Kidney (tissue), 14 donors: ENCODE measurements around the gene HOMER2. TPM values are rescaled to one million over a fixed set of nuclear protein-coding genes. Genes with fewer than 3 reads are reported as not detected.
"Not testable (repeated sequence)": the region's sequence is repeated elsewhere in the genome, so short reads cannot be mapped to it uniquely, and the experiment has no call there.

Experiments
- DNase-seq, 5 donors: peaks; one replicate each; pipeline ENCODE4 v3.0.0-alpha.2; 2013 to 2020
- FAIRE-seq: peaks from 2 replicates; lab custom pipeline; 2012; peaks lifted over from hg19 to GRCh38; lab: Jason Lieb, UNC
- H3K27ac ChIP-seq, 2 donors: one replicate each; pipeline ENCODE4 v1.7.0; 2013; ENCODE audit warnings: low read depth in 2 of 2, low read length in 2 of 2, inconsistent platforms in 1 of 2
- H3K27me3 ChIP-seq: one replicate; pipeline ENCODE4 v1.7.1; 2013; ENCODE audit warnings: low read length, inconsistent platforms; ENCODE audit not compliant: control insufficient read depth, insufficient read depth
- H3K36me3 ChIP-seq, 3 donors: one replicate each; pipeline versions ENCODE4 v1.7.0 to v1.7.1; 2013; ENCODE audit warnings: low read length in 3 of 3, control low read depth in 1 of 3, inconsistent platforms in 1 of 3; ENCODE audit not compliant: insufficient read depth in 3 of 3, control insufficient read depth in 2 of 3
- H3K4me1 ChIP-seq, 3 donors: one replicate each; pipeline versions ENCODE4 v1.7.0 to v1.7.1; 2013; ENCODE audit warnings: low read length in 3 of 3, inconsistent platforms in 1 of 3, low read depth in 1 of 3; ENCODE audit not compliant: control insufficient read depth in 2 of 3, insufficient read depth in 2 of 3
- H3K4me3 ChIP-seq, 3 donors: one replicate each; pipeline versions ENCODE4 v1.7.0 to v1.8.1; 2013; ENCODE audit warnings: low read length in 3 of 3, control low read depth in 1 of 3, inconsistent platforms in 1 of 3
- H3K9ac ChIP-seq, 3 donors: one replicate each; pipeline versions ENCODE4 v1.7.0 to v1.7.1; 2013; ENCODE audit warnings: low read length in 3 of 3, control low read depth in 1 of 3, inconsistent platforms in 1 of 3
- H3K9me3 ChIP-seq, 3 donors: one replicate each; pipeline versions ENCODE4 v1.7.0 to v1.7.1; 2013; ENCODE audit warnings: low read length in 3 of 3, control low read depth in 1 of 3, inconsistent platforms in 1 of 3; ENCODE audit not compliant: control insufficient read depth in 2 of 3, insufficient read depth in 1 of 3
- intact Hi-C: fragments of 100-400 bp; cut with DNase I; formaldehyde crosslinking; loops from one replicate; pipeline ENCODE4 v1.11.1; 2022
- polyA plus RNA-seq: library from polyadenylated mRNA; stranded (reverse); fragments of 350-450 nt; fragmentation: Illumina TruSeq; extraction: RNeasy Lipid Tissue Mini Kit (QIAGEN cat#74804); gene quantifications from one replicate; pipeline ENCODE4 v1.2.3, GENCODE V29; 2014; ENCODE audit warnings: low read depth, low replicate concordance; ENCODE audit not compliant: insufficient read depth
- total RNA-seq: library from RNA; stranded (reverse); fragmentation: NEBNext Ultra II Directional; extraction: Animal tissue kit (Norgen Biotek cat#: 25700); gene quantifications from one replicate; pipeline ENCODE4 v1.2.1, GENCODE V29; 2021
- TF ChIP-seq, protein P1 (sequence below): IDR thresholded peaks from 3 replicates; pipeline ENCODE4 v1.5.1; 2012; ENCODE audit warnings: mild to moderate bottlenecking, moderate library complexity, borderline replicate concordance; ENCODE audit not compliant: insufficient read depth; ENCODE audit errors: extremely low read depth
- donor health status: control.
- donor health status: control.
- donor health status: control.
- donor health status: control.
- donor health status: control.
- donor health status: DM: yes; HTN: yes; CAD: no.
- donor health status: Normal renal cell carcinoma (clear cell type).

Gene HOMER2
- total and polyA plus RNA-seq, 2 donors from 2014 or later, result 4.6 to 35.8 TPM

DNA sequence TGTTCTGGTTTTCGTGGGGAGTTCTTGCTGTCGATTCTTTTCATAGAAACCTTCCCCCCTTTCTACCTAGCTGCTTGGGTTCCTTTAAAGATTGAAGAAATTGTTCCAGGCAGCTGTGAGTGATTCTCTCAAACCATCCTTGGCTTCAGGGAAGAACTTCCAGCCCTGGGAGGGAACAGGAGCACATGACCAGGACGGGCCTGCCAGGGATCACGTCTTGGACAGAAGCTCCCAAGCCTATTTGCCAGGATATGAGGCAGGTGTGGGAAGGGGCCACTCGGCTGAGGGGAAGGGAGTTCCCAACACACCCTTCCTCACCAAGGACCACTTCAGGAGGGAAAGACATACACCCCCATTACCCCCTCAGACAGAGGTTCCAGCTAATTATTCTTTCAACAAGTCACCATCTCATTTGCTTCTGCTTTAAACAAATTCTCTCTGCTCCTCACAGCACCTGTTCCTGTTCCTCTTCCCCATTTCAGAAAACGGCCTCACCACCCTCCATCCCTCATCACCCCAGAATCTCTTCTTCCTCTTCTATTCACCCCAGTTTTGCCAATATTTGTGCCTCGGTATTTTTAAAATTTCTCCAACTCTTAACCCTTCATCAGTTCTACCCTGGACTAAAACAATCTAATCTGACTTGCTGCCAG lies 80.6 kb downstream of the HOMER2 start:
- Histone ChIP-seq H3K9me3 (no peaks in the 10 kb centered on the region), H3K4me3 (no peak overlapping the region), H3K36me3 (peaks cover 0 to 3% (median 0%) of the 10 kb centered on the region in 3 donors), H3K27ac (no peak overlapping the region), H3K4me1 (no peaks in the 10 kb centered on the region), H3K27me3 (no peaks in the 10 kb centered on the region), H3K9ac (no peak overlapping the region)
- intact Hi-C loops, result no loop called here
- TF ChIP-seq, protein P1, sequence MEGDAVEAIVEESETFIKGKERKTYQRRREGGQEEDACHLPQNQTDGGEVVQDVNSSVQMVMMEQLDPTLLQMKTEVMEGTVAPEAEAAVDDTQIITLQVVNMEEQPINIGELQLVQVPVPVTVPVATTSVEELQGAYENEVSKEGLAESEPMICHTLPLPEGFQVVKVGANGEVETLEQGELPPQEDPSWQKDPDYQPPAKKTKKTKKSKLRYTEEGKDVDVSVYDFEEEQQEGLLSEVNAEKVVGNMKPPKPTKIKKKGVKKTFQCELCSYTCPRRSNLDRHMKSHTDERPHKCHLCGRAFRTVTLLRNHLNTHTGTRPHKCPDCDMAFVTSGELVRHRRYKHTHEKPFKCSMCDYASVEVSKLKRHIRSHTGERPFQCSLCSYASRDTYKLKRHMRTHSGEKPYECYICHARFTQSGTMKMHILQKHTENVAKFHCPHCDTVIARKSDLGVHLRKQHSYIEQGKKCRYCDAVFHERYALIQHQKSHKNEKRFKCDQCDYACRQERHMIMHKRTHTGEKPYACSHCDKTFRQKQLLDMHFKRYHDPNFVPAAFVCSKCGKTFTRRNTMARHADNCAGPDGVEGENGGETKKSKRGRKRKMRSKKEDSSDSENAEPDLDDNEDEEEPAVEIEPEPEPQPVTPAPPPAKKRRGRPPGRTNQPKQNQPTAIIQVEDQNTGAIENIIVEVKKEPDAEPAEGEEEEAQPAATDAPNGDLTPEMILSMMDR, result no peak
- FAIRE-seq, result no peak
- DNase-seq, result no peak

DNA sequence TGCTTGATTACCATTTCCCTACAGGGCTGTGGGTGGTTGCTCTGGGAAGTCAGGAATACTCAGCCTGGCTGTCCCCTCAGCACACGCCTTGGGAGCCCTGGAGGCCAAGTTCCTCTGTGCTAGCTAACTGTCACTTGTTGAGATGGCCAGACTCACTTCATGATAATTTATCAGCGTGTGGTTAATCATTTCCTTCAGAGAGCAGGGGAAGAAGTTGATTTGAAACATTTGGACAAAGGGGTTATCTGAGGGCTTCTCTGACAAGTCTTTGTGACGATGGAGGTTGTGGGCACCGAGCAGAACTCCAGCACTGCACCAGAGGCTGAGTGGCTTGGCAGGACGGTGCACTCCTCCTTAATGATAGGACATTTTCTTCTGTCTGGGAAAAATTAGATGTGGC lies 81.2 kb downstream of the HOMER2 start:
- intact Hi-C loops, result no loop called here
- Histone ChIP-seq H3K27ac (no peak overlapping the region), H3K9me3 (no peaks in the 10 kb centered on the region), H3K36me3 (peaks cover 0 to 3% (median 0%) of the 10 kb centered on the region in 3 donors), H3K4me1 (no peaks in the 10 kb centered on the region), H3K9ac (no peak overlapping the region), H3K27me3 (no peaks in the 10 kb centered on the region), H3K4me3 (no peak overlapping the region)
- DNase-seq, result no peak
- TF ChIP-seq, protein P1, result no peak
- FAIRE-seq, result no peak

DNA sequence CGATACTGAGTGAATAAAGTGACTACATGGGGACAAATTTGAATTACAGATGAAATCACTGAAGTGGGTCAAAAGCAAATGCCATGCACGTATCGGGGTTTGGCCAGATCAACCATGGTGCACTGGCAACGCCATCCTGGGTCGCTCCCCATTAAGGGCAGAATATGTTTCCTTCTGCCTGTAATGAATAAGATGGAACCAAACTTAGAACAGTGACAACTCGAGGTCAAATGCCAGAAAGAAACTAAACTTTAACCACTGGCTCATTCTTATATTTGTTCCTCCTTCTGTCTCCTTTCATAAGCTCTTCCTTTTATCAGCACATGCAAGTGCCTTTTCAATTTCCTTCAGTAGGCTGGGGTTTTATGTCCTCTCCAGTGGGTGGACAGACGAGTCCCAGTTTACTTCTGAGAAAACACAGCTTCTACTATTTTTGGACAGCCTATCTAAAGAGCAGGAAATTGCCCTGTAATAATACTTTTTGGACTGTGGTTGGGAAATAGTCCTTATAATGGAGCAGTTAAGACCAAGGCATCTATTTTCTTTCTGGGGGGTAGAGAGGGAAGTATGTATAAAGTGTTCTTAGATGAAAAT lies 81.7 kb downstream of the HOMER2 start:
- peaks cover 0 to 3% (median 0%) of the 10 kb centered on the region in 3 donors for H3K36me3 ChIP-seq
- H3K27ac ChIP-seq, result no peak overlapping the region
- no peaks in the 10 kb centered on the region for H3K9me3 ChIP-seq
- FAIRE-seq (no peak), DNase-seq (peak in 1 of 5 donors; percentile 14)
- intact Hi-C loops, result no loop called here
- no peak overlapping the region for H3K4me3 ChIP-seq
- no peaks in the 10 kb centered on the region for H3K27me3 ChIP-seq
- H3K4me1 ChIP-seq, result no peaks in the 10 kb centered on the region
- no peak overlapping the region for H3K9ac ChIP-seq
- TF ChIP-seq, protein P1, result no peak

DNA sequence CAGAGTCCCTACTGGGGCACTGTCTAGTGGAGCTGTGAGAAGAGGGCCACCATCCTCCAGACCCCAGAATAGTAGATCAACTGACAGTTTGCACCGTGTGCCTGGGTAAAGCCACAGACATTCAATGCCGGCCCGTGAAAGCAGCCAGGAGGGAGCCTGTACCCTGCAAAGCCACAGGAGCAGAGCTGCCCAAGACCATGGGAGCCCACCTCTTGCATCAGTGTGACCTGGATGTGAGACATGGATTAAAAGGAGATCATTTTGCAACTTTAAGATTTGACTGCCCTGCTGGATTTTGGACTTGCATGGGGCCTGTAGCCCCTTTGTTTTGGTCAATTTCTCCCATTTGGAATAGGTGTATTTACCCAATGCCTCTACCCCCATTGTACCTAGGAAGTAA lies 86.5 kb downstream of the HOMER2 start:
- H3K4me1 ChIP-seq, H3K9ac ChIP-seq, DNase-seq, intact Hi-C loops, H3K27ac ChIP-seq, H3K9me3 ChIP-seq, FAIRE-seq, H3K36me3 ChIP-seq, H3K27me3 ChIP-seq, H3K4me3 ChIP-seq: not testable (repeated sequence)

DNA sequence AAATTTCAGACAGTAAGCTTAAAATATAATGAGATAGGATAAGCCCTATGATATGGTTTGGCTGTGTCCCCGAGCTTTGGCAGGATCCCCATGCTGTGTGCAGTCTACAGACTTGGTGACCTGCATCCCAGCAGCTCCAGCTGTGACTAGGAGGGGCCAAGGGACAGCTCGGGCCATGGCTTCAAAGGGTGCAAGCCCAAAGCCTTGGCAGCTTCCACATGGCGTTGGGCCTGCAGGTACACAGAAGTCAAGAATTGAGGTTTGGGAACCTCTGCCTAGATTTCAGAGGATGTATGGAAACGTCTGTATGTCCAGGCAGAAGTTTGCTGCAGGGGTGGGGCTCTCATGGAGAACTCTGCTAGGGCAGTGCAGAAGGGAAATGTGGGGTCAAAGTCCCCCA lies 86.9 kb downstream of the HOMER2 start:
- FAIRE-seq, H3K9ac ChIP-seq, H3K4me1 ChIP-seq, H3K27me3 ChIP-seq, H3K36me3 ChIP-seq, intact Hi-C loops, H3K4me3 ChIP-seq, H3K27ac ChIP-seq, H3K9me3 ChIP-seq: not testable (repeated sequence)
- DNase-seq, result peak in 1 of 5 donors; percentile 2
